ENCODE results near the gene GATM. TPM values are rescaled to one million over a fixed set of nuclear protein-coding genes. Genes with fewer than 3 reads are reported as not detected.

GATM gene
- polyA plus RNA-seq, 1 donor (not counting 4 experiments of a cell fraction or from before 2014, with no cell fraction given) = 0.60 TPM

- dilution Hi-C loops (cut with MboI; ENCODE audit: extremely low pct_ligation_motif_present, low sequenced_read_pairs) = loop anchor here (25.0 kb wide), 1 partner anchor 187 kb away; no protein-coding TSS in a partner anchor
- peaks cover 26% of the 10 kb centered on the region for H3K79me2 ChIP-seq (ENCODE audit: control insufficient read depth, insufficient read depth, low read length)
- H3K4me1 ChIP-seq (ENCODE audit: control insufficient read depth, extremely low read depth, insufficient read depth, low read length) = peaks cover 16% of the 10 kb centered on the region
- H3K27me3 ChIP-seq (ENCODE audit: control insufficient read depth, extremely low read depth, insufficient read depth, low read length) = no peaks in the 10 kb centered on the region
- H3K4me2 ChIP-seq (ENCODE audit: control insufficient read depth, extremely low read depth, insufficient read depth, low read depth, low read length) = no peak overlapping the region
- peak; percentile 51 to 67 (median 61) for TF ChIP-seq CTCF (optimal IDR thresholded peaks at IDR 0.05 in 1 of 3, IDR thresholded peaks at IDR 0.05 in 1 of 3, conservative IDR thresholded peaks at IDR 0.05 in 1 of 3; ENCODE audit: extremely low read depth in 1 of 3, insufficient read depth in 2 of 3, low read length in 3 of 3)
- TF ChIP-seq EZH2 (IDR thresholded peaks at IDR 0.05; ENCODE audit: low read length) = no peak
- FAIRE-seq = peak; percentile 48
- no peak overlapping the region for H3K27ac ChIP-seq (ENCODE audit: control insufficient read depth, insufficient read depth, low read length)
- DNase-seq (ENCODE audit: low read depth, low spot score) = no peak
- H3K9me3 ChIP-seq (ENCODE audit: control insufficient read depth, low read depth, low read length) = no peaks in the 10 kb centered on the region
- no peak overlapping the region for H3K9ac ChIP-seq (ENCODE audit: control insufficient read depth, extremely low read depth, insufficient read depth, low read length)
- peaks cover 3% of the 10 kb centered on the region for H4K20me1 ChIP-seq (ENCODE audit: control insufficient read depth, extremely low read depth, insufficient read depth, low read length)
- no peak overlapping the region for H2AFZ ChIP-seq (ENCODE audit: control insufficient read depth, low read length)
- no peaks in the 10 kb centered on the region for H3K36me3 ChIP-seq (ENCODE audit: control insufficient read depth in 2 of 2, extremely low read depth in 1 of 2, insufficient read depth in 2 of 2, low read length in 2 of 2)
- no peaks in the 10 kb centered on the region for H3K9me1 ChIP-seq (ENCODE audit: control insufficient read depth, extremely low read depth, insufficient read depth, low read length)
- H3K4me3 ChIP-seq (ENCODE audit: control insufficient read depth in 2 of 3, extremely low read depth in 1 of 3, insufficient read depth in 2 of 3, low read depth in 1 of 3, low read length in 3 of 3) = no peak overlapping the region
Observed at GRCh38 chr15:45399381-45400212, 21.3 kb upstream of the GATM start.

- no peak for DNase-seq (ENCODE audit: low read depth, low spot score)
- Histone ChIP-seq H3K9me3 (ENCODE audit: control insufficient read depth, low read depth, low read length) (no peaks in the 10 kb centered on the region), H3K9me1 (ENCODE audit: control insufficient read depth, extremely low read depth, insufficient read depth, low read length) (no peaks in the 10 kb centered on the region), H3K79me2 (ENCODE audit: control insufficient read depth, insufficient read depth, low read length) (peaks cover 2% of the 10 kb centered on the region), H2AFZ (ENCODE audit: control insufficient read depth, low read length) (no peak overlapping the region), H3K27me3 (ENCODE audit: control insufficient read depth, extremely low read depth, insufficient read depth, low read length) (no peaks in the 10 kb centered on the region), H3K4me2 (ENCODE audit: control insufficient read depth, extremely low read depth, insufficient read depth, low read depth, low read length) (no peak overlapping the region), H3K4me1 (ENCODE audit: control insufficient read depth, extremely low read depth, insufficient read depth, low read length) (peaks cover 11% of the 10 kb centered on the region), H4K20me1 (ENCODE audit: control insufficient read depth, extremely low read depth, insufficient read depth, low read length) (no peaks in the 10 kb centered on the region), H3K9ac (ENCODE audit: control insufficient read depth, extremely low read depth, insufficient read depth, low read length) (no peak overlapping the region), H3K4me3 (ENCODE audit: control insufficient read depth in 2 of 3, extremely low read depth in 1 of 3, insufficient read depth in 2 of 3, low read depth in 1 of 3, low read length in 3 of 3) (no peak overlapping the region), H3K36me3 (ENCODE audit: control insufficient read depth in 2 of 2, extremely low read depth in 1 of 2, insufficient read depth in 2 of 2, low read length in 2 of 2) (no peaks in the 10 kb centered on the region), H3K27ac (ENCODE audit: control insufficient read depth, insufficient read depth, low read length) (no peak overlapping the region)
- TF ChIP-seq EZH2 (IDR thresholded peaks at IDR 0.05; ENCODE audit: low read length) (no peak), CTCF (optimal IDR thresholded peaks at IDR 0.05 in 1 of 3, IDR thresholded peaks at IDR 0.05 in 1 of 3, conservative IDR thresholded peaks at IDR 0.05 in 1 of 3; ENCODE audit: extremely low read depth in 1 of 3, insufficient read depth in 2 of 3, low read length in 3 of 3) (no peak)
- FAIRE-seq = no peak
- dilution Hi-C loops (cut with MboI; ENCODE audit: extremely low pct_ligation_motif_present, low sequenced_read_pairs) = loop anchor here (25.0 kb wide), 1 partner anchor 185 kb away; no protein-coding TSS in a partner anchor
Observed at GRCh38 chr15:45397116-45397665, 18.8 kb upstream of the GATM start.
